SHP77 treated with DMSO at 0.1 percent for 48 hours (cell line): ENCODE measurements around the gene PGBD4.

Source experiments
- DNase-seq: peaks from one replicate; lab custom pipeline; 2025; lab: John Stamatoyannopoulos, UW

The PGBD4 gene

DNA sequence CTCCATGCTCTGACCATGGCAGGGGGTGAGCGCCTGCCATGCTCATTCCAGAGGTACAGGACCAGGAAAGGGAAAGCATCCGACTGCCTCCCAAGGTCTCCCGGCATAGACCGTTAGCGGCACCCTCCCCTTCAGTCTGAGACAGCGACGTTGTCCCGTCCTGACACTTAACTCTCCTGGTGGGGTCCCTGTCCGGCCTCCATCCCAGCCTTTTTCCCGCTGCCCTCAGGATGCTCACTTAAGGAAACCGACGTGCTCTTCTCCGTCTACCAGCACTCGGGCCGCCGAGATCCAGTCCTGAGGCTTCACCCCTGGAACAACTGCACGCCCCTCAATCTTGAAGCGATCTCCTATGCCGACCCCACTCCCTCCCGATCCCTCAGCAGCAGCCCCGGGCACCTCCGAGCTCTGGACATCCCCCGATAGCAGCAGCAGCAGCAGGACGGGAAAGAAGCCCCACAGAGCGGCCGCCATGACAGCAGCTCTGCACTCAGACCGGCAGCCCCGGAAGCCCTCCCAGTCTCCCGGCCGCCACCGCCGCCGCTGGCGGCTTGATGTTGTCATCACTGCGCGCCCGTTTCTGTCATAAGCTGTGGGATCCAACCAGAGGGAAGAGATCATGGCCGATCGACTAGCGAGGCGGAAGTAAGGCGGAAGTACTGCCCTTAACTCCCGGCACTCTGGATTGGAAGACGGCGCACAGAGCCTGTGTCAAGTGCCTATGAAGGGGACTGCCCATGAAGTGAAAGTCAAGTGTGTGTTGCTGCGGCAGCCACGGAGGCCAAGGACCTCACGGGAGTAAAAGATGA is at the start of gene PGBD4, which contains the start of gene EMC7:
Gene PGBD4 (plus strand): TSS at position 718 of the 809 bp plus-strand sequence. CDS start 449 bp downstream, outside the sequence.
Gene EMC7 (minus strand): TSS at position 497 of the 809 bp plus-strand sequence. CDS start 23 bp downstream, at position 474.
- peak; percentile 96 for DNase-seq

DNA sequence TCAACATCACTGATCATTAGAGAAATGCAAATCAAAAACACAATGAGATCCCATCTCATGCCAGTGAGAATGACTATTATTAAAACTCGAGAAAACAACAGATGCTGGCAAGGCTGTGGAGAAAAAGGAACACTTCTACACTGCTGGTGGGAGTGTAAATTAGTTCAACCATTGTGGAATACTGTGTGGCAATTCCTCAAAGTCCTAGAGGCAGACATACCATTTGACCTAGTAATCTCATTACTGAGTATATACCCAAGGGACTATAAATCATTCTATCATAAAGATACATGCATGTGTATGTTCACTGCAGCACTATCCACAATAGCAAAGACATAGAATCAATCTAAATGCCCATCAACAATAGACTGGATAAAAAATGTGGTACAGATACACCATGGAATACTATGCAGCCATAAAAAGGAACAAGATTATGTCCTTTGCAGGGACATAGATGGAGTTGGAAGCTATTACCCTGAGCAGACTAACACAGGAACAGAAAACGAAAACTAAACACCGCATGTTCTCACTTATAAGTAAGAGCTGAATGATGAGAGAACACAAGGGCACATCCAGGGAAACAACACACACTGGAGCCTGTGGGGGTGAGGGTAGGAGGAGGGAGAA is 47.7 kb upstream of the PGBD4 start:
- DNase-seq = no peak

DNA sequence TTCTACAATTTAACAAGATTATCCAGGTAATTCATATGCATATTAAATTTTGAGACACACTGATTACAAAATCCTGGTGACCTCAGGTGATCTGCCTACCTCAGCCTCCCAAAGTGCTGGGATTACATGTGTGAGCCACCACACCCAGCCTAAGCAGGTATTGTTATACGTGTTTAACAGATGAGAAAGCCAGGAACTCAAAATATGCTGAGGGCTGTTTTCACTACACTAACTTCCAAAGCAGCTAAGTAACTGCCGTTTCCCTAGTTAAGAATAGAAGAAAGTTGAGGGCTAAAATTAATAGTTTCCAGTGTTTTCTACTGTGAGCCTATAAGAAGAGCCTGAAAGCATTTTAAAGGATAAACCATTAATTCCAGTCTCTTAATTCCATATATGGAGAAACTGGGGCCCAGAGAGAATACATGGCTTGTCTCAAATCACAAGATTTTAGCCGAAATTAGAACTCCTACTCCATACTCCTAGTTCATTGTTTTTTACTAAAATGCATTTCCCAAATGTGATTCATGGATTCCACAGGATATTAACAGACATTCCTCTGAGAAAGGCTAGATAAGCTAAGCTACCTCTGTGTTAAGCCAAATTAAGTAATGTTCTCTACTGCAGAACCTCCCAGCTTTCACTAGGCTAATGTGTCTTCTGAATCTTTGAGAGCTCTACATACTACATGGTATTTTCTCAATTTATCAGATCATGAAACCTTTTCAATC is 45.9 kb upstream of the PGBD4 start:
- no peak for DNase-seq

DNA sequence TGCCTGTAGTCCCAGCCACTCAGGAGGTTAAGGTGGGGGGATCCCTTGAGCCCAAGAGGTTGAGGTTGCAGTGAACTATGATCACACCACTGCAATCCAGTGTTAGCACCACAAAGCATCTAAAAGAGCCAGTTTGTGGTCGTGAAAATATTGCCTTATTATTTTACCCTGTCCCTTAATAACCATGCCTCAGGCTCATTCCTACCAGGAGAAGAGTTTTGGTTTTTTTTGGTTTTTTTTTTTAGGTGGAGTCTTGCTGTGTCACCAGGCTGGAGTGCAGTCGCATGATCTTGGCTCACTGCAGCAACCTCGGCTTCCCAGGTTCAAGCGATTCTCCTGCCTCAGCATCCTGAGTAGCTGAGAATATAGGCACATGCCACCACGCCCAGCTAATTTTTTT is 45.0 kb upstream of the PGBD4 start:
- no peak for DNase-seq

DNA sequence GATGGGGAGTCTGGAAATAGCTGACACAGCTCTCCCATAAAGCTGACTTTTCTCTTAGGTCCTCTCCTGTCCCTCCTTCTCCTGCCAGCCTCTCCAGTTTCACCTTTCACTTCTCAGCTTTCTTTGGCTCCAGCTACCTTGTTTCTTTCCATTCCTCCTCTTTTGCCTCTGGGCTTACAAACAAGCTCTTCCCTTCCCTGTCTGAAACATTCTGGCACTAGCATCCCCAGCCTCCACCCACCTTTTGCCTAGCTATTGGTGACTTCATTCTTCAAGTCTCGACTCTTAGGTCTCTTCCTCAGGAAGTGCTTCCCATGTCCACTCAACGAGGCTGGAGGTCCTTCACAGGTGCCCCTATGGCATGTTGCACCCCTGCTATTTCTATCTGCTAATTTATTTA is 42.4 kb upstream of the PGBD4 start:
- no peak for DNase-seq

DNA sequence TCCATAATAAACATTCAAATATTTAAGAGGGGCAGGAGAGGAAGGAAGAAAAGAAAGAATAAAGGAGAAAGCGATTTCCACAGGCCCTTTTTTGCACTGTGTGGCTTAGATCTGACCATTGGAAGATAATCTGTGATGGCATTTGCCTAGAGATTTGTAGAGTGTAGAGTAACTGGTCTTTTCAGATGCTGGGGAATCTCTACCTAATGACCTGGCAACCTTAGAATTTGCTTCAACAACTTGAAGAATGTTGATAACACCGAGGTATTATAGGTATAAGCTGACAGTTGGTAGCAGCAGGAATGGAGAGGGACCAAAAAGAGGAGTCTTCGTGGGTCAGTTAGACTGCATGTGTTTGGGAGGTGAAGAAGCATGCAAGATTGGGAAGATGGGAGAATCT is 41.9 kb upstream of the PGBD4 start:
- DNase-seq = no peak

DNA sequence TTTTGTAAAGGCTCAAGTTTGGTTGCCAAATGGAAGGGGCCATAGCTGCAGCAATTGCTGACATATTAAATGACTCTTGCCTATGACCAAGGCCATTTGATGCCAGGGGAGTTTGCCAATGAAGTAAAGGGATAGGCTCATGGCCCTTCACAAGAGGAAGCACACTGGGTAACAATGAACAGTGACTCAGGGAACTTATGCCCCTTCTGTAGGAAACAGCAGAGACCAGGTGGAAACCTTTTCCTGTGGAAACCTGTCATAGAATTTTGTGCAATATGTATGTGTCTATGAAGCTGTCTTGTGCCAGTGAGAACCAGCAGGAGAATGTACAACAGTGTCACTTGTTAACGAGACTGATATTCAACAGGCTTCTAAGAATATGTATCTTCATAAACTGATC is 37.4 kb upstream of the PGBD4 start:
- DNase-seq = no peak

DNA sequence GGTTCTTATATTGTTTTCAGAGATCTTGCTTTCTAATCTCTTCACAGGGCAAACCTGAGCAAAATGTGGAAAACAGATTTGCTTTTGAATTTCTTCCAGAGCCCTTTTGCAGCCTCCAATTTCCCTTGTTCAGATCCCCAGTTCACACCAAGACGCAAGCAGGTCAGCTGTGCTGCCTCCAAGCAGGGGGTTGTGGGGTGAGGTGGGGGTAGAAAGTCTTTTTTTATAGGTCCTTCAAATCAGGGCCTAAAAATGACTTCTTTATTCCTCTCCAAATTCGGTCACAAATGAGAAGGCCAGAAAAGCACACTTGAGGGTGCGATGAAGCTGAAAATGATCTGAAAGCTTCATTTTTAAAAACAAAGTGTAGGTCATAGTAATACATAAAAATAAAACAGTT is 36.6 kb upstream of the PGBD4 start:
- DNase-seq = no peak

DNA sequence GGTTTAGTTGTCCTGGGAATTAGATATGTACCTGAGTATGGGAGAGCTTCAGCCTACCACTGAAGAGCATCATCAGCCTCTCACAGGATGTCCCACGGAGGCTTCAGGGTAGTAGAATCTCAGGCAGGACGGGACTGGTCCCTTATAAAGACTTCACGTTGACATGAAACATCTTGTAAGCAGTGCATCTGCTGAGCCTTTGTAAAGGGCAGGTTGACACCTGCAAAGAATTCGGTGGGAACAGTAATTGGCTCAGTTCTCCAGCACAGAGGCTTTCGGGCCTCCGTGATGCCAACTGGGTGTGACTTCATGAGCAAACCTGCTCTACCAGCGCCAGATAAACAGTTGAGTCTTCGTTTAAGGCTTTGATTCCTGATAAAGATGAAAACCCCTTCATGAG is 35.9 kb upstream of the PGBD4 start:
- DNase-seq = no peak

DNA sequence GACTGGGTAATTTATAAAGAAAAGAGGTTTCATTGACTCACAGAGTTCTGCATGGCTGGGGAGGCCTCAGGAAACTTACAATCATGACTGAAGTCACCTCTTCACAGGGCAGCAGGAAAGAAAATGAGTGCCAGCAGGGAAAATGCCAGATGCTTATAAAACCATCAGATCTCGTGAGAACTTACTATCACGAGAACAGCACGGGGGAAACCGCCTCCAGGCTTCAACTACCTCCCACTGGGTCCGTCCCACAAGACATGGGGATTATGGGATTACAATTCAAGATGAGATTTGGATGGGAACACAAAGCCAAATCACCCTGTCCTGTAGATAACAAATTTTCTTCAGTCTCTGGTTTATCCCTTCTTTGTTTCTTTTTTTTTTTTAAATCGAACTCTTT is 31.9 kb upstream of the PGBD4 start:
- no peak for DNase-seq

DNA sequence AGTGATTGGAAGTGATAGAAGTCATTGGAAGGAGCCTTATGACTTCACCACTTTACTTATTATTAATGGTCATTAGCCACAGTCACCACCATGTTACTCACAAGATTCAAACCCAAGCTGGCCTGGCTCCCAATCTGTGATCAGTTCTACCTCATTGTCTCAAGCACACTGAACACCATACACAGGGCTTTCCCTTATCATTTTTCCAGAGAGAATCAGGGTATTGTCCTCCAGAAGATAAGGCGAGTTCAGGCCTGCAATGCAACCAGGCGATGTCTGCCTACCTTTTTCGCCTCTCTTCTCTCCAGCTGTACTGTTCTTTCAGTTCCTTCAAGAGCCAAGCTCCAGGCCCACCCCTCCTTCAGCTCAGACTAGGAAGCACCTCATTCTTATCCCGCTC is 25.1 kb upstream of the PGBD4 start:
- no peak for DNase-seq

DNA sequence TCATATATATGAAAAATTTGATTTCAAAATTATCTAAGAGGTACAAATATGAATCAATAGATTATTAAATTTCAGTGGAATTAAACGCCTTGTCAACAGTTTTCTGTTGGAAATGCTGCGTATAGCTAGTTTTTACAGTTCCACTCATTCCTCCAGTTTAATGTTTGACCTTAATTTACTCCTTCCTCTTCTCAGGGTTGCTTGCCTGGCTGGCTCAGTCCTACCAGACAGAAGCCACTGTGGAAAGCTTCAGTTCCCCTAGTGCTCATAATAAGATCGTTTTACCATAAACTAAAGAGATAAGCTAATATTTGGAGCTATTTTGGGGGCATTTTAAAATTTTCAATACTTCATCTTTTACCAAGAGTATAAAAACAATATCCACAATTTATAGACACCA is 23.0 kb upstream of the PGBD4 start:
- DNase-seq = no peak

DNA sequence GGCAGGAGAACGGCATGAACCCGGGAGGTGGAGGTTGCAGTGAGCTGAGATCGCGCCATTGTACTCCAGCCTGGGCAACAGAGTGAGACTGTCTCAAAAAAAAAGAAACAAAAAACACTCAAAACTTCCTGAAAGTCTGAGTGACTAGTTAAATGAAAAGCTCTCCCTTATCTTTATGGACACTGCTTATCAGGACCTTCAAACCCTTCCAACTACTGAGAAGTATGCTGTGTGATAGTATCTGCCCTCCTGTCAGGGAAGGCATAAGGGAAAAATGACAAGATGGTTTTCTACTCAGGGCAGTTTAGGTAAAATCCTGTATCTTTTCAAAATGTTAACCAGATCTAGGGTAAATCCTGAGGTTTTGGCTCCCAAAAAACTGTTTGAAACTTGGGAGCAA is 22.0 kb upstream of the PGBD4 start:
- no peak for DNase-seq

DNA sequence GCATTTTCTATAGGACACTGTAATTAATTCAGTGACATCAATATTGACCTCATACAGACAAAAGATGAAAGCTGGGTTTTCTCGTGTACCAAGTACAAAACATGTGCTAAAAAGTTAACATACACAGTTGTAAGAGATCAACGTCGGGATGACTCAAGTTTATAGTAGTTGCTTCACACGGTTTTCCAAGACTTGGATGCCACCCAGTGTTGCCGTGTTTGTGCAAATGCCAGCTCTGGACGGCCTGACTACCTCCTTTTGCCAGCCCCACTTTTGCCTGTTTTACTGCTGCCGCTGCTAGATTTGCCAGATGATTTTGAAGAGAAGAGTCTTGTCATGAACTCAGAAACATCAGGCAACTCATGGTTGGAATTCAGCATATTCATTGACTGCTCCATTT is 17.8 kb upstream of the PGBD4 start:
- DNase-seq = no peak

DNA sequence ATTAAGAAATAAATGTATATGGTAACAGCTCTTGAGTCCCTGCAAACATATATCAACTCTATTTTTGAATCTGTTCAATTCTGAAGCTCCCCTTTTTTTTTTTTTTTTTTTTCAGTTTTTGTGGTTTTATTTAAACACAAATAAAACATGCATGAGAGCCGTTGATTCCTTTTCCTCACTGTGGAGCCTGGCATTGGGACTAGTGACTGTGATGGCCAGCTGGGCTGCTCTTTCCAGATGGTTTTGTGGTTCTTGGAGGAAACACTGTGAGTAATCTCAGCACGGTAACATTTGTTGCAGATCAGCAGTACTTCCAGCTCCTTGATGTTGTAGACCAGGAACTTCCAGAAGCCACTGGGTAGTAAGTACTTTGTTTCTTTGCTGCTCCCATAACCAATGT is 16.1 kb upstream of the PGBD4 start:
- DNase-seq = no peak

DNA sequence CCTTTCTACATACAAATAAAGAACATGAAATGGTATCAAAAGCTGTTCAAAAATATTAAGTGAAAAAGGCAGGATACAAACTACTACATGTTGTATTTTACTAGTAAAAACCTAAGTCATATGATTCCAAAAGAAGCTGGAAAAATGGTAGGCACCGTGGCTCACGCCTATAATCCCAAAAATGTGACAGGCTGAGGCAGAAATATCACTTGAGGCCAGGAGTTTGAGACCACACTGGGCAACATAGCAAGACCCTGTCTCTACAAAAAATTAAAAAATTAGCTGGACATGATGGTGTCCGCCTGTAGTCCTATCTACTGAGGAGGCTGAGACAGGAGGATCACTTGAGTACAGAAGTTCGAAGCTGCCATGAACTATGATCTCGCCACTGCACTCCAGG is 2.0 kb upstream of the PGBD4 start:
- DNase-seq = no peak

DNA sequence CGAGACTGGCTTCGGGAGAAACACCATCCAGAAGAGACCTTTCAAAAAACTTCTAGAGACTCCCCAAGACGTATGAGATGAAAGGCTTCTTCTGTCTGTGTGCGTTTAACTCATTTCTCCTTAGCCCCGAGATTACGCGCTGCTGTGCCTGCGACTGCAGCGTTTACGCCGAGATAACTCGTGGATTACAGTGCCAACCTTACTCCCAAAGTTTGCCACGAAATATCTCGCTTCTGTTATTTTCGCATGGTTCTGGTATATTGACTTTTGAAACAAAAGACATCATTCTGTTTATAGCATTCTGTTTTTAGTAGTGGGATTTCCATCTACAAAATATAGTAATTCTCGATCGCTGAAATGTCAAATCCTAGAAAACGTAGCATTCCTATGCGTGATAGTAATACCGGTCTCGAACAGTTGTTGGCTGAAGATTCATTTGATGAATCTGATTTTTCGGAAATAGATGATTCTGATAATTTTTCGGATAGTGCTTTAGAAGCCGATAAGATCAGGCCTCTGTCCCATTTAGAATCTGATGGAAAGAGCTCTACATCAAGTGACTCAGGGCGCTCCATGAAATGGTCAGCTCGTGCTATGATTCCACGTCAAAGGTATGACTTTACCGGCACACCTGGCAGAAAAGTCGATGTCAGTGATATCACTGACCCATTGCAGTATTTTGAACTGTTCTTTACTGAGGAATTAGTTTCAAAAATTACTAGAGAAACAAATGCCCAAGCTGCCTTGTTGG is 467 bp downstream of the PGBD4 start:
- no peak for DNase-seq

DNA sequence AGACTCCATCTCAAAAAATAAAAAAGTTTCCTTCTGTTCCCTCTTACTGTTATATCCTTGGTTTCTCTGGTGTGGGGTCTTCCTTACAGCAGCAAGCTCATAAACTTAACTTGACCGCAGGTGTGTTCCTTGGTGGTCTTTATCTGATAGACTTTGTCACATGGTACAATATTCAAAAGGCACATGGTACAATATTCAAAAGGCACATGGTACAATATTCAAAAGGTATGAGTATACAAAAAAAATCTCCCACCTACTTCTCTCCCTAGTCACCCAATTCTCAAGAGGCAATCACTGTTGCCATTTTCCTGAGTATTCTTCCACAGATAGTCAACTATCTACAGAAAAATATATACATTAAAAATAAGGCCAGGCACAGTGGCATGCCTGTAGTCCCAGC is 4.5 kb downstream of the PGBD4 start:
- DNase-seq = no peak

DNA sequence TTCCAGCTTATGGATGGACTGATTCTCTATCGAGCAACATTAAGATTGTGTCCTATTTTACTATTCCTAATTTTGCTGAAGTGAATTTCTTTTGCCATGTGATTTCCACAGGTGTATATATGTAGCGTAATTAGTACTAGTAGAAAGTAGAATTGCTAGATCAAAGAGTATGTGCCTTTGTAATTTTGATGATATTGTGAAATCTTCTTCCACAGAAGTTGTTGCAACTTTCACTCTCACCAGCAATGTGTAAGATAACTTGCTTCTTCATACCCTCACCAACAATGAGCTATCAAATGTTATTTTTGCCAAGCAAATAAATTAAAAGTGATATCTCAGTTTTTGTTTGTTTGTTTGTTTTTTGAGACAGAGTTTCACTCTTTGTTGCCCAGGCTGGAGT is 5.4 kb downstream of the PGBD4 start:
- DNase-seq = no peak

DNA sequence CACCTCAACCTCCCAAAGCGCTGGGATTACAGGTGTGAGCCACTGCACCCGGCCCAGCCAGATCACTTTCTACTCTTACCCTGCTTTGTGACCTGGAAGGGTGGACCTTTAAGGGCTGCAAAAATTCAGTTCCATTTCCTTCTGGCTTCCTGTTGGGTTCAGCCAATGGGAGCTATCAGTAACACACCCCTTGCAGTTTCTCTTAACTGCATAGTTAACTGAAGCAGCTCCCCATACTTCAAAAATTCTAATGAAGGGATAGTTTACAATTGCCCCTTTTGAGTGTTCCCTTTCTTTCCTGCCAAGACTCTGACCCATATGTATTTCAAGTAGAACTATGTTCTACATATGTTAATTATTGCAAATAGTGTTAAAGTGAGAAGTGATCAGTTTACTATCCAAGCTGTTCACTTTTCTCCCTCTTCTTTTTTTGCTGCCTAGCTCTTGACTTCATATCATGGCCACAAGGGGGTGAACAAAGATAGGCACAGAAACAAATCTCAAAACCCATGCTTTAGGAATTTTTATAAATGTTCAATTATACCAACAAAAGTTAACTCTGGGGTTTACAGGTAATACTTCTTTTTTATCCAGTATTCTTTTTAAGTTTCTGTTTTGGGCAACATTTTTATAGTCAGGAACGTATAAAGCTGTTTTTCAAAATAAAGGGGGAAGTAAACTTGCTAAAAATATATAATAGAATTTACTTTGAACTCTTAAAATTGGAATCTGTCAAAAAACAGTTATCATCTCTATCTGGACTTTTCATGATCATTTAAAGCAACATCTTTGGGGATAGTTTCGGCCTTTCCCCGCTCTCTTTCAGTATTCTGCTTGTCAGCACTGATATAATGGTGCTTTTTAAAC is 8.1 kb downstream of the PGBD4 start:
- DNase-seq = peak; percentile 14

DNA sequence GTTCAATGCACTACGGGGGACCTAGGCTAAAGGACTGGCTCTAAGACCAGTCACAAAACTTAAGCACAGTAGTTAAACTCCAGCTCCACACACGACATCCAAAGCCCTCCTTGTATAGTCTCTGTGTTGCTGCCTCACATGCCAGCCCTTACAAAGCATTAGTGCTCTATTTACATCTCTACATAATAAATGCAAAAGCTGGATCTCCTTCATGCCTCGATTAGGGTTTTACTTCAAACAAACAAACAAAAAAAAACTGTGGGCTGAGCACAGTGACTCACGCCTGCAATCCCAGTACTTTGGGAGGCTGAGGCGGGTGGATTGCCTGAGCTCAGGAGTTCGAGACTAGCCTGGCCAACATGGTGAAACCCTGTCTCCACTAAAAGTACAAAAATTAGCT is 9.6 kb downstream of the PGBD4 start:
- DNase-seq = no peak
